Stimulated activated naive B cell treated with anti-CD40 and anti-IgM and Interleukin-4, amounts not matched to agents 10 μg/mL and 1 μg/mL and 100 μg/mL, for 72 hours (primary cell): ENCODE measurements around the gene CUL3.

Experiments
- ATAC-seq, 2 donors: fragments of 150-1000 bp; cut with Tn5 transposase; replicated peaks; 2 replicates each; pipeline ENCODE4 v1.10.0; 2021; ENCODE audit warnings: moderate library complexity in 1 of 2
- DNase-seq: peaks from one replicate; pipeline ENCODE4 v3.0.0; 2021
- H3K27ac Mint-ChIP-seq: one replicate; pipeline ENCODE4 v1.8.0; 2022; ENCODE audit warnings: mild to moderate bottlenecking, mixed read lengths
- H3K27me3 Mint-ChIP-seq, 2 donors: one replicate each; pipeline ENCODE4 v1.8.0; 2022; ENCODE audit warnings: mixed read lengths in 2 of 2
- H3K36me3 Mint-ChIP-seq, 2 donors: one replicate each; pipeline ENCODE4 v1.8.0; 2022; ENCODE audit warnings: mixed read lengths in 2 of 2, mild to moderate bottlenecking in 1 of 2
- H3K4me1 Mint-ChIP-seq, 2 donors: one replicate each; pipeline ENCODE4 v1.8.0; 2022; ENCODE audit warnings: mixed read lengths in 2 of 2, mild to moderate bottlenecking in 1 of 2
- H3K4me3 Mint-ChIP-seq, 2 donors: one replicate each; pipeline ENCODE4 v1.8.0; 2022; ENCODE audit warnings: mild to moderate bottlenecking in 2 of 2, mixed read lengths in 2 of 2, moderate library complexity in 1 of 2
- H3K9me3 Mint-ChIP-seq, 2 donors: one replicate each; pipeline ENCODE4 v1.8.0; 2022; ENCODE audit warnings: mixed read lengths in 2 of 2, mild to moderate bottlenecking in 1 of 2

Gene CUL3

DNA sequence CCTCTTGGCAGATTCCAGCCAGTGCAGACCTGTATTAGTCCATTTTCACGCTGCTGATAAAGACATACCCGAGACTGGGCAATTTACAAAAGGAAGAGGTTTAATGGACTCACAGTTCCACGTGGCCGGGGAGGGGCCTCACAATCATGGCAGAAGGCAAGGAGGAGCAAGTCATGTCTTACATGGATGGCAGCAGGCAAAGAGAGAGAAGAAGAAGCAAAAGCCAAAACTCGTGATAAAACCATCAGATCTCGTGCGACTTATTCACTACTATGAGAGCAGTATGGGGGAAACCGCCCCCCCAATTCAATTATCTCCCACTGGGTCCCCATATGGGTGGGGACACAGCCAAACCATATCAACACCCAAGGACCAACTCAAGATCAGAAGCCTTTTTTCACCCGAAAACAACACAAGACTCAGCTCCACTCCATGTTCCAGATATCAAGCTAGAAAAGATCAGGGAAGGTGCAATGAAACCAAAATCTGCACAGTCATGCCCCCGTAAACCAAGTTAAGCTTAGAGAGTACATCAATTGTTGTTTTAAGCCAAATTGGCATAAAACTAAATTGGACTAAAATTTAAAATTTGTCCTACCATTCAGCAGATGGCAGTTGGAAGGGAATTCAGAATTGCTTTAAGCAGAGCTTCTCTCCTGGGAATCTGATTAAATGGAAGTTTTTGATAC, 127.6 kb downstream of the CUL3 start:
- ATAC-seq, result no peak
- Mint-ChIP-seq H3K9me3 (peaks cover 6 to 7% of the 10 kb centered on the region in 2 donors), H3K4me1 (no peaks in the 10 kb centered on the region), H3K36me3 (peaks cover 0 to 7% of the 10 kb centered on the region in 2 donors), H3K4me3 (no peak overlapping the region), H3K27ac (no peak overlapping the region), H3K27me3 (peaks cover 0 to 18% of the 10 kb centered on the region in 2 donors)
- no peak for DNase-seq

DNA sequence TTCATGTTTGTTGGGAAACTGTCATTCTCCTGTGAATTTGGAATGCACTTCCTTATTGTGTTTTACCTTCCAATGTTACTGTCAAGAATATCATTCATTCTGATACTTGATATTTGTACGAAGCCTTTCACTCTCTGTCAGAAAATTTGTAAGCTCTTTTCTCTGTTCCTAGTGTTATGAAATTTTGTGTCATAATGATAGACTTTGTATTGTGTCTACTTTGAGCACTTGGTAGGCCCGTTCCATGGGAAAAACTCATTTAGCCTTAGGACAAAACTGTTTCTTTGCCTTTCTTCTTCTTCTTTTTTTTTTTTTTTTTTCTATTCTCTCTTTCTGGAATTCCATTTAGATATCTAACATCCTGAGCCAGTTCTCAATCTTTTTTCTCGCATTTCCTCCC, 131.3 kb downstream of the CUL3 start:
- Mint-ChIP-seq H3K4me3 (no peak overlapping the region), H3K4me1 (no peaks in the 10 kb centered on the region), H3K36me3 (peaks cover 0 to 7% of the 10 kb centered on the region in 2 donors), H3K9me3 (peaks cover 0 to 6% of the 10 kb centered on the region in 2 donors), H3K27me3 (peaks cover 0 to 21% of the 10 kb centered on the region in 2 donors), H3K27ac (no peak overlapping the region)
- DNase-seq (no peak), ATAC-seq (no peak)

DNA sequence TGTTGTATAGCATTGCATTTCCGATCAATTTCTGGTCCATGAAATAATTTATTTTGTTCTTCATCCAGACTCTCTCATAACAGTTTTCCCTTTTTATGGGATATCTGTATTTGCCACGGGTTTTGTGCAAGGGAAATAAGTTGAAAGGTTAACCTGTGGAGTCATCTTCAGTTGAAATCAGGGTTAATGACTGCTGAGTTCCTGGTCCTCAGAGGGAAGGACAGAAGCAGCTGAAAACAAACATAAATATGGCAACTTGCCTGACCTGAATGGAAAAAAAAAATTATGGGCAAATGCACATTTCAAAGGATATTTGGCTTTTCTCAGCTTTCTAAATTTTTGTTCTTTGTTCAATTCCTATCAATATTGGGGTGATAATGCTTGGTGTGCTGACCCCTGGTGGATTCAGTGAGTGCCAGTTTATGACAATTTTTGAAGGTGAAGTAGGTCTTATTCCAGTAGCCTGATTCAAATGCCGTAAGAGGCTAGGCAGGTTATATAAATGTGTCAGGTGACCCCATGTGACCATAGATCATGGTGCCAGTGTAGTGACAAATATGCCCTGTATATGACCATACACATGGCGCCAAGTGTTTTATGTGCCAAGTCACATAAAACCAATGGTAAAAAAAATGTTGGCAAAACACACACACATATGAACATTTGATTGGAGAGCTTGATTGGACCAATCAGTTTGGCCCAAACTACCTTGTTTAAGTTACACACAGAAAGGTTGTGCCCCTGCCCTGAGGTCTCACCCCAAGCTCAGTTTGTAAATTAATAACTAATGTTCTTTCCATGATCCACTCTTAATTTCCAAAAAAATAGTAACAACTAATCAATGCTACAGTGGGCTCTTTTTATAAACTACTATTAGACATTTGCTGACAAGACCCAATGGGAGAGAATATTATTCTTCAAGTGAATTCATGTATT, 135.7 kb downstream of the CUL3 start:
- Mint-ChIP-seq H3K36me3 (no peaks in the 10 kb centered on the region), H3K9me3 (no peaks in the 10 kb centered on the region), H3K27ac (no peak overlapping the region), H3K4me3 (no peak overlapping the region), H3K4me1 (no peaks in the 10 kb centered on the region), H3K27me3 (peaks cover under 1 to 6% of the 10 kb centered on the region in 2 donors)
- no peak for DNase-seq
- ATAC-seq, result peak; percentile 61 to 64

DNA sequence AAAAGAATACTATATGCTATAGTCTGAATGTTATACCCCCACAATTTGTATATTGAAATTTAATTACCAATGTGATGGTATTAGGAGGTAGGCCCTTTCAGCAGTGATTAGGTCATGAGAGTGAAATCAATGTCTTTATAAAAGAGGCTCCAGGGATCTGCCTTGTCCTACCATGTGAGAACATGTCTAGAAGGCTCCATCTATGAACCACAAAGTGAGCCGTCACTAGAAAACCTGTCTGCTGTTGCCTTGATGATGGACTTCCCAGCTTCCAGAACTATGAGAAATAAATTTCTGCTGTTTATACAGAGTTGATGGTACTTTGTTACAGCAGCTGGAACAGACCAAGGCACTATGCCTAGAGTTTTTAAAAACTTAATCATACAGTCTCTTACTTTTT, 136.9 kb downstream of the CUL3 start:
- Mint-ChIP-seq H3K27ac (no peak overlapping the region), H3K36me3 (no peaks in the 10 kb centered on the region), H3K4me3 (no peak overlapping the region), H3K4me1 (peaks cover 2 to 5% of the 10 kb centered on the region in 2 donors), H3K27me3 (peaks cover 13 to 17% of the 10 kb centered on the region in 2 donors), H3K9me3 (no peaks in the 10 kb centered on the region)
- DNase-seq (no peak), ATAC-seq (no peak)

DNA sequence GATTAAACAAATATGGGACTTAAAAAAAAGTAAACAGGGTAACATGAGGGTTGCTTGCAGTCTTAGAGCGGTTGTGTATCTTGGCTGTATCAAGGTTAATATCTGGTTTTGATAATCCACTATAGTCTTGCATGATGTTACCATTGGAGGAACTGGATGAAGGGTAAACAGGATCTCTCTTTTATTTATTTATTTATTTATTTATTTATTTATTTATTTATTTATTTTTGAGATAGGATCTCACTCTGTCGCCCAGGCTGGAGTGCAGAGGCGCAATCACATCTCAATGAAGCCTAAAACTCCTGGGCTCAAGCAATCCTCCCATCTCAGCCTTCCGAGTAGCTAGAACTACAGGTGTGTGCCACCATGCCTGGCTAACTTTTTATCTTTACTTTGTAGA, 140.4 kb downstream of the CUL3 start:
- DNase-seq (no peak), ATAC-seq (no peak)
- H3K36me3 Mint-ChIP-seq, result no peaks in the 10 kb centered on the region
- H3K27ac Mint-ChIP-seq, result no peak overlapping the region
- no peaks in the 10 kb centered on the region for H3K9me3 Mint-ChIP-seq
- peaks cover 26 to 30% of the 10 kb centered on the region in 2 donors for H3K27me3 Mint-ChIP-seq
- no peak overlapping the region for H3K4me3 Mint-ChIP-seq
- peaks cover 11 to 18% of the 10 kb centered on the region in 2 donors for H3K4me1 Mint-ChIP-seq

DNA sequence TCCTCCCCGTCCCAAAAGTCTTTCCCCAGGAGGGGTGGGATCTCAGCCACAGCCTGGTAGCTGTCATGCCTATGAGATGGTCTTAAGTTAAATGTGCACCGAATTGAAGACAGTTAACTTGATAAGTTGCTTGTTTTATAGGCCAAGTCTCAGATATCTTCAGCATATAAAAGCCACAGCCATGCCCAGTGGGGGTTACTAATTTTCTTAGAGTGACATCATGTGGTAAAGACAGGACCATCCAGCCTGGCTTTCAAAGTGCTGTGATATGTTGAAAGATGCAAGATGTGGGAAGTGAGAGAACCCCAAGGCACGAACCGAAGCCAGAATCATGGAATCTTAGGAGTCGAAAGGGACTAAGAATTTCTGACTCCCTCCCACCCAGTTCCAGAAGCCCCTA, 141.1 kb downstream of the CUL3 start:
- H3K4me1 Mint-ChIP-seq, result peaks cover 11 to 18% of the 10 kb centered on the region in 2 donors
- H3K27me3 Mint-ChIP-seq, result peaks cover 26 to 30% of the 10 kb centered on the region in 2 donors
- H3K9me3 Mint-ChIP-seq, result no peaks in the 10 kb centered on the region
- H3K36me3 Mint-ChIP-seq, result no peaks in the 10 kb centered on the region
- no peak overlapping the region for H3K27ac Mint-ChIP-seq
- no peak overlapping the region for H3K4me3 Mint-ChIP-seq
- ATAC-seq, result no peak
- DNase-seq, result no peak

DNA sequence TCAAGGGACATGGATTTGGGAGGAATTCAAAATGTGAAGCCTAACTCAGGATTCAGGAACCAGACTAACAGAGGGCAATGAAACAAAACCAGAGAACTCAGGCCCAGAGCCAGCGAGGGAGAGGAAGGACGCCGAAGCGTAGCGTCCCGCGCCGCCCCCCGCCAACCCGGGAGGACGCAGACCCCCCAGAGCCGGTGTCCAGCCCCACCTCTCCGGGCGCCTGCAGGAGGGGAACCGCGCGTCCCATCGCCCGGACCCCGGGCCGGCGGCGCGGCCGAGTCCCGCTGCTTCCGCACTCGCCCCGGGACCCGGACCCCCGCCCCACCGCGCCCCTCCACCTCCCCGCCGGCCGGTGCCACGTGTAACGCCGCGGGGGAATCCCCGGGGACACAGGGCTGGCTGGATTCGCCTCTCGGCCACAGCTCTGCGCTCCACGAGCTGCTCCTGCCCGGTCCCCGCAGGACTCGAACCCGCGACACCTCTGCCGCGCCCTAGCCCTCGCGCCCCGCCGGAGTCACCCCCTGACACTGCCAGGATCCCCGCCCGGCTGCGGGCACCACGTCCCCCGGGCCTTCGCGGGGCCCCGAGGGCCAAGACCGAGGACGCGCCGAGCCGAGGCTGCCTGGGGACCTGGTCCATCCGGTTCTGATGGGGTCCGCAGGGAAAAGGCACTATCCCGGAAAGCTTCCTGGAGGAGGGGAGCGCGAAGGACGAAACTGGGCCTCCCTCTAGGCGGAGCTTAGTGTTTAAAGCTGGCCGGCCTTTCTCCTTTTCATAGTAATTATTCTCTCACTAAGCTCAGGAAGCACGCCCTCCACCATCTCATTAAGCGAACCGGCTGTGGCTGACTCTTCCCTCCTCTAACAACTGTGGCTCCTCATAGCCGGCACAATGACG, 142.8 kb downstream of the CUL3 start:
- H3K36me3 Mint-ChIP-seq, result no peaks in the 10 kb centered on the region
- peak; percentile 9 for DNase-seq
- peak overlapping the region; percentile 88 for H3K27ac Mint-ChIP-seq
- H3K4me3 Mint-ChIP-seq, result peak overlapping the region; percentile 80 to 83
- peaks cover 26 to 30% of the 10 kb centered on the region in 2 donors for H3K27me3 Mint-ChIP-seq
- H3K9me3 Mint-ChIP-seq, result no peaks in the 10 kb centered on the region
- ATAC-seq, result peak; percentile 75 to 78
- peaks cover 11 to 18% of the 10 kb centered on the region in 2 donors for H3K4me1 Mint-ChIP-seq

DNA sequence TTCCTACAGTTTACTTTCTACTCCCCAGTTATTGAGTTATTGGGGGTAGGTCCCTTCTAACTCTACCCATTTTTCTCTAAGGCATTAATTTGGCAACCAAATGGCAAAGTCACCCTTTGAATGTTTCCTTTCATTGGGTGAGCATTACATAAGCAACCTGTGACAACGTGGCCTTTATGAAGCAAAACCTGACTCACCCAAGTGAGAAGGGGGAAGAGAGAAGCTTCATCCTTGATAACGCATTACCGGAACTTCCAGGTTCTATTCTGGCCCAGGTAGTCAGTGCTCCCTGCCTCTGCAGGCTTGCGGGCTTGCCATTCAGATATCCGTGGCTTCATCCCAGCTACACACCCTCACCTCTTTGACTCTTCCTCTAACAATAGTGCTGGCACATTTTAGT, 144.2 kb downstream of the CUL3 start:
- no peaks in the 10 kb centered on the region for H3K36me3 Mint-ChIP-seq
- peaks cover 11 to 18% of the 10 kb centered on the region in 2 donors for H3K4me1 Mint-ChIP-seq
- no peak for DNase-seq
- no peak overlapping the region for H3K27ac Mint-ChIP-seq
- no peaks in the 10 kb centered on the region for H3K9me3 Mint-ChIP-seq
- peaks cover 31 to 36% of the 10 kb centered on the region in 2 donors for H3K27me3 Mint-ChIP-seq
- H3K4me3 Mint-ChIP-seq, result peak overlapping the region in 1 of 2 donors; percentile 83
- ATAC-seq, result no peak

DNA sequence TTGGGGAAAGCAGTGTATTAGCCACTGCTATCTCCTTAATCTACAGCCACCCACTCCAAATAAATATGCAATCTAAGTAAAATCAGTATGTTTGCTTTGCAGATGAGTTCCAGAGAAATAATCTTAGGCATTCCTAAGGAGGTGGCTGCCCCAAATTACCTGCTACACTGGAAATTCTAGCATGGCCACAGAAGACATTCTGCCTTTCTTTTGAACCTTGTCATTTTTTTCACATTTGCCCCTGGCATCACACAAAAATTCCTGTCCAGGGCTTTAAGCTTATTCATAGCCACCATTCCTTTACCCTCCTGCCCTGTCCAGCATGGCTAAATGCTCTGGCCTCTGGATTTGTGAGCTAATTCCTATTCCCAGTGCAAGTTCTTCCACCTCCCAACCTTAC, 146.4 kb downstream of the CUL3 start:
- DNase-seq, result no peak
- Mint-ChIP-seq H3K4me3 (no peak overlapping the region), H3K4me1 (peaks cover 13 to 18% of the 10 kb centered on the region in 2 donors), H3K36me3 (peaks cover 0 to under 1% of the 10 kb centered on the region in 2 donors), H3K27ac (no peak overlapping the region), H3K9me3 (no peaks in the 10 kb centered on the region), H3K27me3 (peaks cover 28 to 30% of the 10 kb centered on the region in 2 donors)
- ATAC-seq, result no peak

DNA sequence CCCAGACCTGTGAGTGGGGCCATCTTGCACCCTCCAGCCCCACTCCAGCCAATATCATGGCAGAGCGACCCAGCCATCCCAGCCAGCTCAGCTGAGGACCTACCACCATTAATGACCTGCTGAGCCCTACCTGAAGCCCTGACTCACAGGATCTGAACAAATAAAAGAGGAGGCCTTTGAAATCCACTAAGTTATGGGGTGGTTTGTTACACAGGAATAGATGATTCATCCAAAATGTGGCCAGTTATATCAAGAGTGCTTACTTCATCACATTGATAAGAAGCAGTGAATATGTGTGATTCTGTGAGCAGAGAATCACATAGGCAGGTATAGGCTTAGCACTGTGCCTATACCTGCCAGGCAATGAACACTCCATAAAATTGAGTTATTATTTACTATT, 148.5 kb downstream of the CUL3 start:
- Mint-ChIP-seq H3K36me3 (peaks cover 1 to 5% of the 10 kb centered on the region in 2 donors), H3K9me3 (peaks cover 0 to 5% of the 10 kb centered on the region in 2 donors), H3K27ac (no peak overlapping the region), H3K4me3 (no peak overlapping the region), H3K27me3 (peaks cover 27 to 29% of the 10 kb centered on the region in 2 donors), H3K4me1 (peaks cover 3 to 5% of the 10 kb centered on the region in 2 donors)
- ATAC-seq (no peak), DNase-seq (no peak)

DNA sequence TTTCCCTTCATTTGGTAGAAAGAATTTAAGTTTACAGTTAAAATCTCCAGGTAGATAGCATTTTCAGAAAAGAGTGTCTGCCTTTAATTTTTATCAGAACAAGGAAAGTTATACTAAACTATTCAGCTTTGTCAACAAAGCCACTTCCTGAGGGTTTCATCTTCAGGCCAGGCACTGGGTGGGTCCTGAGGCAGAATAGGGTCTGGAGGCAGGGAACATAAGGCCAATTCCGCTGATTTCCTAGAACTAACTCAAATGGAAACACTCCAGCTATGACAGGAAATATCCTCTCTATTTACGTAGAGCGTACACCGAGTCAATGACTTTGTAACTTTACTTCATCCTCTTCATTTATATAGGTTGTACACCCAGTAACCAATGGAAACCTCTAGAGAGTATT, 150.5 kb downstream of the CUL3 start:
- Mint-ChIP-seq H3K27me3 (peaks cover 25 to 27% of the 10 kb centered on the region in 2 donors), H3K4me1 (peaks cover 0 to 2% of the 10 kb centered on the region in 2 donors), H3K27ac (no peak overlapping the region), H3K9me3 (peaks cover 0 to 9% of the 10 kb centered on the region in 2 donors), H3K4me3 (no peak overlapping the region), H3K36me3 (peaks cover 1 to 8% of the 10 kb centered on the region in 2 donors)
- ATAC-seq (no peak), DNase-seq (no peak)

DNA sequence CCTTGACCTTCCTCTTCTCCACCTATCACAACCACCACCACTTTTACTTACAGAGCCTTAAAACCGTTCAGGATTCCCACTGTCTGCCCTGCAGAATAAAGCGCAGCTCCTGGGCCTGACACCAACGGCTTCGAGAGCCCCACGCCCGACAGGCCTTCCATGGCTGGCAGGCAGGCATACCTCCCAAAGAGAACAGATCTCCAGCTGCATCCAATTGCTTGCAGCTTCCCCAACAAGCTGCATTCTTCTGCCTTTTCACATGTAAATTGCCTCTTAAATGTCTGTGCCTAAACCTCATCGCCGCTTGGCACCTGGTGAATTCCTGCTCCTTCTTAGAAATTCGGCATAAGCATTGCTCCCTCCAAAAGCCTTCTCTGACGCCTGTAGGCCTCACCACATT, 151.7 kb downstream of the CUL3 start:
- peaks cover 0 to 9% of the 10 kb centered on the region in 2 donors for H3K9me3 Mint-ChIP-seq
- peaks cover 0 to 2% of the 10 kb centered on the region in 2 donors for H3K4me1 Mint-ChIP-seq
- ATAC-seq, result no peak
- peaks cover 30 to 32% of the 10 kb centered on the region in 2 donors for H3K27me3 Mint-ChIP-seq
- DNase-seq, result no peak
- H3K36me3 Mint-ChIP-seq, result peaks cover 1 to 8% of the 10 kb centered on the region in 2 donors
- no peak overlapping the region for H3K27ac Mint-ChIP-seq
- no peak overlapping the region for H3K4me3 Mint-ChIP-seq

DNA sequence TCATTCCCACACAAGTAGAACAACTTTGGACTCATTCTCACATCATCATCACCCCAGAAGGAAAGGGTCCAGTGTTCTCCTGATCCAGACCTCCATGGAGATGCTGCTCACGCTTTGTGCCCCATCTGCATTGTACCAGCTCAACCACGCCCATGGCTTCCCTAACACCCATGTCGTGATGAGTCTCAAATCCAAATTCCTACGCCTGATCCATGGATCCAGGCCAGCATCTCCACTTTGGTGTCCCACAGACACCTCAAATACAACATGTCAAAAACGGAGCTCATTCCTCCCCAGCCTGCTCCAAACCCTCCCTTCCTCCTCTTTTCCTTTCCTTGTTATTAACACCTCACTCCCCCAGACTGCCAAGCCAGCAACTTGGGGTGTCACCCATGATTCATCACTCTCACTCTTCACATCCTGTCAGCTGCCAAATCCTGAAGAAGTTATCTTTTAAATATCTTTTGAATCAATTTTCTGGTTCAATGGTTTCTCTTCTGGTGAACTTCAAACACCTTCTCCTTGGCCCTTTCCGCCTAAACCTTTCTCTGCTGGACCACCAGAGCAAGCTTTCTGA, 153.1 kb downstream of the CUL3 start:
- no peak for DNase-seq
- peaks cover 0 to 2% of the 10 kb centered on the region in 2 donors for H3K4me1 Mint-ChIP-seq
- H3K27ac Mint-ChIP-seq, result no peak overlapping the region
- no peak for ATAC-seq
- peaks cover 30 to 32% of the 10 kb centered on the region in 2 donors for H3K27me3 Mint-ChIP-seq
- peaks cover 1 to 8% of the 10 kb centered on the region in 2 donors for H3K36me3 Mint-ChIP-seq
- peaks cover 0 to 9% of the 10 kb centered on the region in 2 donors for H3K9me3 Mint-ChIP-seq
- H3K4me3 Mint-ChIP-seq, result no peak overlapping the region
